DND-41 (cell line): ENCODE data around the gene CAPRIN2.

ENCODE experiments used
- ATAC-seq: fragments of 200-7000 bp; cut with Tn5 transposase; 3 replicates; pipeline ENCODE4 v1.9.1; 2021; ENCODE audit warnings: low read depth; ENCODE audit not compliant: insufficient read depth
- DNase-seq: peaks from one replicate; pipeline ENCODE4 v3.0.0-alpha.2; 2020
- H2AFZ ChIP-seq: 2 replicates; pipeline ENCODE4 v1.6.0; 2012; ENCODE audit warnings: low read depth, low read length
- H3K27ac ChIP-seq: 2 replicates; pipeline ENCODE4 v1.5.1; 2012; ENCODE audit warnings: low read length, inconsistent platforms
- H3K27me3 ChIP-seq: fragments of 200-600 bp; sonication (generic); 2 replicates; pipeline ENCODE4 v1.6.0; 2012; ENCODE audit warnings: low read length, mild to moderate bottlenecking, inconsistent platforms; ENCODE audit not compliant: insufficient read depth, poor library complexity
- H3K36me3 ChIP-seq: 2 replicates; pipeline ENCODE4 v1.5.1; 2012; ENCODE audit warnings: low read length, inconsistent platforms; ENCODE audit not compliant: insufficient read depth
- H3K4me1 ChIP-seq: 2 replicates; pipeline ENCODE4 v1.5.1; 2012; ENCODE audit warnings: mild to moderate bottlenecking, low read length; ENCODE audit not compliant: insufficient read depth
- H3K4me2 ChIP-seq: 2 replicates; pipeline ENCODE4 v1.6.0; 2012; ENCODE audit warnings: mild to moderate bottlenecking, moderate library complexity, low read length, inconsistent platforms; ENCODE audit not compliant: insufficient read depth
- H3K4me3 ChIP-seq, 2 experiments: fragments of 200-600 bp in 1 of 2; shearing (Covaris generic) in 1 of 2; 2 replicates each; pipeline ENCODE4 v1.5.1; 2012 to 2016; ENCODE audit warnings: inconsistent platforms in 2 of 2, low read length in 2 of 2, mild to moderate bottlenecking in 2 of 2, low read depth in 1 of 2, moderate library complexity in 1 of 2
- H3K79me2 ChIP-seq: 2 replicates; pipeline ENCODE4 v1.6.0; 2012; ENCODE audit warnings: low read length, inconsistent platforms; ENCODE audit not compliant: insufficient read depth
- H3K9ac ChIP-seq: 2 replicates; pipeline ENCODE4 v1.6.0; 2012; ENCODE audit warnings: low read depth, mild to moderate bottlenecking, inconsistent platforms, low read length, moderate library complexity
- H3K9me3 ChIP-seq: 2 replicates; pipeline ENCODE4 v1.5.1; 2012; ENCODE audit warnings: low read length, moderate library complexity, mild to moderate bottlenecking, inconsistent platforms; ENCODE audit not compliant: insufficient read depth, severe bottlenecking
- H4K20me1 ChIP-seq: 2 replicates; pipeline ENCODE4 v1.6.0; 2012; ENCODE audit warnings: low read length; ENCODE audit not compliant: insufficient read depth
- EZH2 ChIP-seq: IDR thresholded peaks from 3 replicates; pipeline ENCODE4 v1.6.1; 2012; ENCODE audit warnings: borderline replicate concordance, low read depth, mild to moderate bottlenecking, moderate library complexity, low read length, inconsistent platforms; ENCODE audit not compliant: severe bottlenecking
- TF ChIP-seq, protein P1 (sequence below): IDR thresholded peaks from 2 replicates; pipeline ENCODE4 v1.5.1; 2012; ENCODE audit warnings: borderline replicate concordance, low read length, moderate library complexity, mild to moderate bottlenecking; ENCODE audit not compliant: poor library complexity, severe bottlenecking; ENCODE audit errors: extremely low read depth

CAPRIN2 gene, protein sequence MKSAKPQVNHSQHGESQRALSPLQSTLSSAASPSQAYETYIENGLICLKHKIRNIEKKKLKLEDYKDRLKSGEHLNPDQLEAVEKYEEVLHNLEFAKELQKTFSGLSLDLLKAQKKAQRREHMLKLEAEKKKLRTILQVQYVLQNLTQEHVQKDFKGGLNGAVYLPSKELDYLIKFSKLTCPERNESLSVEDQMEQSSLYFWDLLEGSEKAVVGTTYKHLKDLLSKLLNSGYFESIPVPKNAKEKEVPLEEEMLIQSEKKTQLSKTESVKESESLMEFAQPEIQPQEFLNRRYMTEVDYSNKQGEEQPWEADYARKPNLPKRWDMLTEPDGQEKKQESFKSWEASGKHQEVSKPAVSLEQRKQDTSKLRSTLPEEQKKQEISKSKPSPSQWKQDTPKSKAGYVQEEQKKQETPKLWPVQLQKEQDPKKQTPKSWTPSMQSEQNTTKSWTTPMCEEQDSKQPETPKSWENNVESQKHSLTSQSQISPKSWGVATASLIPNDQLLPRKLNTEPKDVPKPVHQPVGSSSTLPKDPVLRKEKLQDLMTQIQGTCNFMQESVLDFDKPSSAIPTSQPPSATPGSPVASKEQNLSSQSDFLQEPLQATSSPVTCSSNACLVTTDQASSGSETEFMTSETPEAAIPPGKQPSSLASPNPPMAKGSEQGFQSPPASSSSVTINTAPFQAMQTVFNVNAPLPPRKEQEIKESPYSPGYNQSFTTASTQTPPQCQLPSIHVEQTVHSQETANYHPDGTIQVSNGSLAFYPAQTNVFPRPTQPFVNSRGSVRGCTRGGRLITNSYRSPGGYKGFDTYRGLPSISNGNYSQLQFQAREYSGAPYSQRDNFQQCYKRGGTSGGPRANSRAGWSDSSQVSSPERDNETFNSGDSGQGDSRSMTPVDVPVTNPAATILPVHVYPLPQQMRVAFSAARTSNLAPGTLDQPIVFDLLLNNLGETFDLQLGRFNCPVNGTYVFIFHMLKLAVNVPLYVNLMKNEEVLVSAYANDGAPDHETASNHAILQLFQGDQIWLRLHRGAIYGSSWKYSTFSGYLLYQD

DNA sequence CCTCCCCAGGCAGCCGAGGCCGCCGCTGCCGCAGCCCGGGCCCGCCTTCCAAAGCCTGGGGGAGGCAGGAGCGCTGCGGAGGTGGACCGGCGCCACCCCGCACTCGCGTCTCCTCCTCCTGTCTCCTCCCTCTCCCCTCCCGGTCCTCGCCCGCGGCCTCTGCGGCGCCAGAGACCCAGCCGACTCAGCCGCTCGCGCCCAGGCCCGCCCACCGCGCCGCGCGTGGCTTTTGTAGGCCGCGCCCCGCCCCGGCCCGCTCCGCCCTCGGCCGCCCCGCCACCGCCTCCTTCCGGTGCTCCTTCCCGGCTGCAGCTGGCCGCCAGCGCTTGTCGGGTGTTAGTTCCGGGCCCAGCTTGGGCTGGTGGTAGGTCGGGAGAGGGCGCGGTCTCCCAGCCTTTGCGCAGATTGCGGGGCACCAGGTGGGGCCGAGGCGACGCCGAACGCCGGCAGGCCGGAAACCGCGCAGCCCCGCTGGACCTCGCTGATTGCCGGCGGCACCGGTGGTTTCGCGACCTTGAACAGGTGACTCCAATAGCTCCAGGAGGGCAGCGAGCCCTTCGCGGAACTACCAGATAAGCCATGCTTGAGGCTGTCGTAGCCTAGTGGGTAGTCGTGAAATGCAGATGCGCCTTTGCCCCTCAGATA lies at the start of gene CAPRIN2:
TSS of gene CAPRIN2 (minus strand) at position 202 of the 645 bp plus-strand sequence. CDS start 1,431 bp downstream, outside the sequence.
- ATAC-seq (peak; percentile 90), DNase-seq (peak; percentile 95)
- Histone ChIP-seq H4K20me1 (no peaks in the 10 kb centered on the region), H3K9me3 (no peaks in the 10 kb centered on the region), H2AFZ (peak within 1 kb of the TSS; percentile 99), H3K4me3 (peak within 1 kb of the TSS; percentile 77 to 98), H3K36me3 (no peaks in the 10 kb centered on the region; the same call in 1 of the 2 replicates), H3K4me1 (peaks cover 28% of the 10 kb centered on the region), H3K27ac (peak within 1 kb of the TSS; percentile 59), H3K4me2 (peak within 1 kb of the TSS; percentile 96), H3K27me3 (no peaks in the 10 kb centered on the region), H3K9ac (peak within 1 kb of the TSS; percentile 80), H3K79me2 (no peaks in the 10 kb centered on the region)
- TF ChIP-seq, protein P1, sequence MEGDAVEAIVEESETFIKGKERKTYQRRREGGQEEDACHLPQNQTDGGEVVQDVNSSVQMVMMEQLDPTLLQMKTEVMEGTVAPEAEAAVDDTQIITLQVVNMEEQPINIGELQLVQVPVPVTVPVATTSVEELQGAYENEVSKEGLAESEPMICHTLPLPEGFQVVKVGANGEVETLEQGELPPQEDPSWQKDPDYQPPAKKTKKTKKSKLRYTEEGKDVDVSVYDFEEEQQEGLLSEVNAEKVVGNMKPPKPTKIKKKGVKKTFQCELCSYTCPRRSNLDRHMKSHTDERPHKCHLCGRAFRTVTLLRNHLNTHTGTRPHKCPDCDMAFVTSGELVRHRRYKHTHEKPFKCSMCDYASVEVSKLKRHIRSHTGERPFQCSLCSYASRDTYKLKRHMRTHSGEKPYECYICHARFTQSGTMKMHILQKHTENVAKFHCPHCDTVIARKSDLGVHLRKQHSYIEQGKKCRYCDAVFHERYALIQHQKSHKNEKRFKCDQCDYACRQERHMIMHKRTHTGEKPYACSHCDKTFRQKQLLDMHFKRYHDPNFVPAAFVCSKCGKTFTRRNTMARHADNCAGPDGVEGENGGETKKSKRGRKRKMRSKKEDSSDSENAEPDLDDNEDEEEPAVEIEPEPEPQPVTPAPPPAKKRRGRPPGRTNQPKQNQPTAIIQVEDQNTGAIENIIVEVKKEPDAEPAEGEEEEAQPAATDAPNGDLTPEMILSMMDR = peak; percentile 39
- no peak for TF ChIP-seq EZH2

- Histone ChIP-seq H3K4me2 (no peak overlapping the region), H3K27ac (no peak overlapping the region), H3K27me3 (no peaks in the 10 kb centered on the region), H3K4me1 (no peaks in the 10 kb centered on the region), H3K9ac (no peak overlapping the region), H3K4me3 (no peak overlapping the region), H3K9me3 (no peaks in the 10 kb centered on the region), H3K79me2 (no peaks in the 10 kb centered on the region), H3K36me3 (no peaks in the 10 kb centered on the region), H4K20me1 (no peaks in the 10 kb centered on the region), H2AFZ (no peak overlapping the region)
- ATAC-seq (no peak), DNase-seq (no peak)
- TF ChIP-seq EZH2 = no peak
- TF ChIP-seq, protein P1 = no peak
Observed at GRCh38 chr12:30797689-30798088, 42.9 kb upstream of the CAPRIN2 start.

DNA sequence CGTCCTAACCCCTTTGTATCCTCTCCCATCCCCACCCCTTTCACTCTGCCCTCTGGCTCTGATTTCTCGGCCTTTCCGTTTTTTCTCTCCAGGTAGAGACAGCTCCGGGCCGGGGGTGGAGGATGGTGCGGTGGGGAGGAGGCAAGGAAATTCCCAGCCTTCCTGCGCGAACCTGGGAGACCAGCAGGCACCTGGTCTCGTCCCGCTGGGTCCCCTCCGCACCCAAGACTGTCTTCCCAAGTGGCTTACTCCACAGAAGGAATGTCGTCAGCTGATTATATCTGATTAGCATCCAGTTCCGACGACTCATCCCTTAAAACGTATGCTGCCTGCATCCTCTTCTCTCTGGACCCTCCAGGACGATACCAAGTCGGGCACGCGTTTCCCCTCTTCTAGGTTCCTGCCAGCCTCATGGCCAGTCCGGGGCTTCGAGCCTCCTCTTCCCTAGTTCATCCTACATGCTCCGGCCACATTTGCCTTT lies 42.2 kb upstream of the CAPRIN2 start:
- no peaks in the 10 kb centered on the region for H3K4me1 ChIP-seq
- no peaks in the 10 kb centered on the region for H3K36me3 ChIP-seq
- no peak overlapping the region for H3K4me2 ChIP-seq

More for the DNA sequence above, 42.2 kb upstream of the CAPRIN2 start:
- no peaks in the 10 kb centered on the region for H3K9me3 ChIP-seq
- no peak overlapping the region for H3K4me3 ChIP-seq
- DNase-seq (no peak), ATAC-seq (no peak)
- H3K9ac ChIP-seq = no peak overlapping the region
- no peaks in the 10 kb centered on the region for H4K20me1 ChIP-seq
- TF ChIP-seq, protein P1 = no peak
- no peak for TF ChIP-seq EZH2
- no peak overlapping the region for H3K27ac ChIP-seq
- H3K79me2 ChIP-seq = no peaks in the 10 kb centered on the region
- H3K27me3 ChIP-seq = no peaks in the 10 kb centered on the region
- H2AFZ ChIP-seq = no peak overlapping the region
